Neutrophil (primary cell): ENCODE measurements around the gene RSPH9.
"Not testable (repeated sequence)": the region's sequence is repeated elsewhere in the genome, so short reads cannot be mapped to it uniquely, and the experiment has no call there.

Experiments
- H3K27ac ChIP-seq: fragments of 200-600 bp; sonication (generic); 2 replicates; pipeline ENCODE4 v1.5.1; 2016; ENCODE audit warnings: mild to moderate bottlenecking, moderate library complexity
- H3K27me3 ChIP-seq: fragments of 200-600 bp; sonication (generic); 2 replicates; pipeline ENCODE4 v1.6.0; 2016; ENCODE audit warnings: mild to moderate bottlenecking
- H3K36me3 ChIP-seq: fragments of 200-600 bp; sonication (generic); 2 replicates; pipeline ENCODE4 v1.5.1; 2017
- H3K4me1 ChIP-seq, 2 experiments: fragments of 200-600 bp in 1 of 2; sonication (generic) in 1 of 2; 1 replicate in 1 of 2; 2 replicates in 1 of 2; pipeline versions ENCODE4 v1.5.1 to v1.6.1; 2013 to 2016; ENCODE audit warnings: low read depth in 1 of 2, low read length in 1 of 2, mild to moderate bottlenecking in 1 of 2, moderate library complexity in 1 of 2; ENCODE audit not compliant: control insufficient read depth in 1 of 2, insufficient read depth in 1 of 2
- H3K4me3 ChIP-seq, 2 experiments: fragments of 200-600 bp in 1 of 2; sonication (generic) in 1 of 2; 1 replicate in 1 of 2; 2 replicates in 1 of 2; pipeline ENCODE4 v1.5.1; 2013 to 2016; ENCODE audit warnings: low read depth in 1 of 2, low read length in 1 of 2, mild to moderate bottlenecking in 1 of 2, moderate library complexity in 1 of 2
- H3K9me3 ChIP-seq: fragments of 200-600 bp; sonication (generic); 2 replicates; pipeline ENCODE4 v1.5.1; 2016
- TF ChIP-seq, protein P1 (sequence below): fragments of 200-600 bp; sonication (generic); IDR thresholded peaks from 2 replicates; pipeline ENCODE4 v1.5.1; 2016; ENCODE audit warnings: antibody characterized with exemption

The RSPH9 gene

DNA sequence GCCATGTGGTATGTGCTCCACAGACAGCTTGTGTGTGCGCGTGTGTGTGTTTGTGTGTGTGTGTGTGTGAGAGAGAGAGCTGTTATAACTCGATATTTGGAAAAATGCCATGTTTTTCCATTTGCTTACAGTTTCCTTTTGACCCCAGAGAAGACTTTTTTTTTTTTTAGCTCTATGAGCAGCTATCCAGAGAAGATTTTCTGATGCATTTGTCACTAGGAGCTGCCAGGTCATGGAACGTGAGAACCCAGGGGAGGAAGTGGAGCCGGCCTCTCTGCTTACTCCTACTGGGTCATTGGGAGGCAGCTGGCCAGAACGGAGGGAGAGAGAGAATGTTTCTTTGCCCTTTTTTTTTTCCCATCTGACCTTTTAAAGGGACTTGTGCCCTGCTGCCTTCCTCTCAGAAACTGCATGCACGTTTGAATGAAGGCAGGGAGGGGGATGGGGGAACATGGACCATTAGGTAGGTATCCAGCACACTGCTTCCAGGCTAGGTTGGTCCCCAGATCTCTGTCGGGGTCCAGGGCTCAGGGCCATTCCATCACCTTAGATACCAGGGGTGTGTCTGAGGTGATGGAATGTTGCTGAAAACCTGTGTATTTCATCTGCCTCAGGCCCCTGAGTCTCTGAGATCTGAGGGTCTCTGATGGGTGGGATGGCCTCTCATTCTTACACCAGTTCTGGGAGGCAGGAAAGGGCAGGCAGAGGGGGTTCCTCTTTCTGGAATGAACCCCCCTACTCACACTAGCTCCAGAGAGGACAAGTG is 53.9 kb downstream of the RSPH9 start:
- Histone ChIP-seq H3K4me1 (no peaks in the 10 kb centered on the region), H3K9me3 (no peaks in the 10 kb centered on the region), H3K27ac (no peak overlapping the region), H3K27me3 (peaks cover 32% of the 10 kb centered on the region), H3K36me3 (no peaks in the 10 kb centered on the region), H3K4me3 (no peak overlapping the region)
- TF ChIP-seq, protein P1, sequence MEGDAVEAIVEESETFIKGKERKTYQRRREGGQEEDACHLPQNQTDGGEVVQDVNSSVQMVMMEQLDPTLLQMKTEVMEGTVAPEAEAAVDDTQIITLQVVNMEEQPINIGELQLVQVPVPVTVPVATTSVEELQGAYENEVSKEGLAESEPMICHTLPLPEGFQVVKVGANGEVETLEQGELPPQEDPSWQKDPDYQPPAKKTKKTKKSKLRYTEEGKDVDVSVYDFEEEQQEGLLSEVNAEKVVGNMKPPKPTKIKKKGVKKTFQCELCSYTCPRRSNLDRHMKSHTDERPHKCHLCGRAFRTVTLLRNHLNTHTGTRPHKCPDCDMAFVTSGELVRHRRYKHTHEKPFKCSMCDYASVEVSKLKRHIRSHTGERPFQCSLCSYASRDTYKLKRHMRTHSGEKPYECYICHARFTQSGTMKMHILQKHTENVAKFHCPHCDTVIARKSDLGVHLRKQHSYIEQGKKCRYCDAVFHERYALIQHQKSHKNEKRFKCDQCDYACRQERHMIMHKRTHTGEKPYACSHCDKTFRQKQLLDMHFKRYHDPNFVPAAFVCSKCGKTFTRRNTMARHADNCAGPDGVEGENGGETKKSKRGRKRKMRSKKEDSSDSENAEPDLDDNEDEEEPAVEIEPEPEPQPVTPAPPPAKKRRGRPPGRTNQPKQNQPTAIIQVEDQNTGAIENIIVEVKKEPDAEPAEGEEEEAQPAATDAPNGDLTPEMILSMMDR, result no peak

DNA sequence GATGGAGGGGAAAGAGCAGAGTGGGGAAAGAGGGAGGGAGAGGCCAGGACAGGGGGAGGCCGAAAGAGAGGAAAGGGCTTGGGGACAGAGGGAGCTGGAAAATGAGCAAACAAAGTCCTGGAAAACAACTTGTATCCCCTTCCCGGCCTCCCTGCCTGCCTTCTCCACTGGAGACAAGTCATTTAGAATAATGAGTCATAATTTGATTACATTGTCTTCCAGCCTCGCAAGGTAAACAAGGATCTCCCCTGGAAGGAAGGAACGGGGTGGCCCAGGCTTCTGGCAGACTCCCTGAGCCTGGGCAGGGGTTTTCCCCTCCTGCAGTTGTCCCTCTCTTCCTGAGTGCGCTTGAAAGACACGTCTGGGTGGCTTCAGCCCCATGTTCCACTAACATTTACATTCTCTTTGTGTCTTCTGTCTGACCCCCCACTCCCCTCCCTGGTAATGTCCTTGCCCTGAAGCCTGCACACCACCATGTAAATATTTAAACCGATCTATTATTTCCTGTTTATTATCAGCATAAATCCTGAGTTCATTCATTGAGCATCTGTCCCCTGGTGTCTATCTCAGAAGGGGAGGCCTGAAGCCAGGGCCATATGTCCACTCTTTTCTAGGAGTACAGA is 54.8 kb downstream of the RSPH9 start:
- no peak overlapping the region for H3K4me3 ChIP-seq
- H3K36me3 ChIP-seq, result no peaks in the 10 kb centered on the region
- H3K9me3 ChIP-seq, result no peaks in the 10 kb centered on the region
- H3K4me1 ChIP-seq, result no peaks in the 10 kb centered on the region
- no peak overlapping the region for H3K27ac ChIP-seq
- peaks cover 37% of the 10 kb centered on the region for H3K27me3 ChIP-seq
- TF ChIP-seq, protein P1, result no peak

DNA sequence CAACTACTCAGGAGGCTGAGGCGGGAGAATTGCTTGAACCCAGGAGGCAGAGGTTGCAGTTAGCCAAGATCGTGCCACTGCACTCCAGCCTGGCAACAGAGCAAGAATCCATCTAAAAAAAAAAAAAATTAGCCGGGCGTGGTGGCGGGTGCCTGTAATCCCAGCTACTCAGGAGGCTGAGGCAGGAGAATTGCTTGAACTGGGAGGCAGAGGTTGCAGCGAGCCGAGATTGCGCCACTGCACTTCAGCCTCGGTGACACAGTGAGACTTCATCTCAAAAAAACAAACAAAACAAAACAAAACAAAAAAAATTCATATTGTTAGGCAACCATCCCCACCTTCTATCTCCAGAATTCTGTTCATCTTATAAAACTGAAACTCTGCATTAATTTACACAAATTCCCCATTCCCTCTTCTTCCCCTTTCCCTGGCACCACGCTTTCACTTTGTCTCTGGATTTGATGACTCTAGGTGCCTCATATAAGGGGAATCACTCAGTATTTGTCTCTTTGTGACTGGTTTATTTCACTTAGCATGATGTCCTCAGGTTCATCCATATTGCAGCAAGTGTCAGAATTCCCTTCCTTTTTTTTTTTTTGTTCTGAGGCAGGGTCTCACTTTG is 56.2 kb downstream of the RSPH9 start:
- H3K4me1 ChIP-seq, H3K9me3 ChIP-seq, H3K4me3 ChIP-seq, H3K27ac ChIP-seq, H3K36me3 ChIP-seq: not testable (repeated sequence)
- peaks cover 37% of the 10 kb centered on the region for H3K27me3 ChIP-seq

DNA sequence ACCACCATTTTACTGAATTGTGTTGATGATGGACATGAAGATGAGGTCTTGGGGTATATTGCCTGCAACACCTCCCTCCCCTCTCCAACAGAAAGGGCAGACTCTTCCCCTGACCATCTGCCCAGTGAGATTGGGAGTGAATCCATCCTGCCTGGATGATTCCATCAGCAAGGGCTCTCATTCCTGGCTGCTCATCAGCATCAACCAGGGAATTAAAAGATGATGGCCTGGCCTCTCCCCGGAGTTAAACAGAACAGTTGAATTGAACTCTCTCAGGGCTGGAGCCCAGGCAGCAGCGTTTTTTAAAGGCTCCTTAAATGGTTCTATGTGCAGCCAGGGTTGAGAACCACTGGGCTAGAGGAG is 57.3 kb downstream of the RSPH9 start:
- no peak overlapping the region for H3K27ac ChIP-seq
- H3K27me3 ChIP-seq, result peaks cover 37% of the 10 kb centered on the region
- TF ChIP-seq, protein P1, result no peak
- H3K4me3 ChIP-seq, result no peak overlapping the region
- no peaks in the 10 kb centered on the region for H3K9me3 ChIP-seq
- no peaks in the 10 kb centered on the region for H3K36me3 ChIP-seq
- peaks cover 6 to 11% of the 10 kb centered on the region in 2 experiments for H3K4me1 ChIP-seq

DNA sequence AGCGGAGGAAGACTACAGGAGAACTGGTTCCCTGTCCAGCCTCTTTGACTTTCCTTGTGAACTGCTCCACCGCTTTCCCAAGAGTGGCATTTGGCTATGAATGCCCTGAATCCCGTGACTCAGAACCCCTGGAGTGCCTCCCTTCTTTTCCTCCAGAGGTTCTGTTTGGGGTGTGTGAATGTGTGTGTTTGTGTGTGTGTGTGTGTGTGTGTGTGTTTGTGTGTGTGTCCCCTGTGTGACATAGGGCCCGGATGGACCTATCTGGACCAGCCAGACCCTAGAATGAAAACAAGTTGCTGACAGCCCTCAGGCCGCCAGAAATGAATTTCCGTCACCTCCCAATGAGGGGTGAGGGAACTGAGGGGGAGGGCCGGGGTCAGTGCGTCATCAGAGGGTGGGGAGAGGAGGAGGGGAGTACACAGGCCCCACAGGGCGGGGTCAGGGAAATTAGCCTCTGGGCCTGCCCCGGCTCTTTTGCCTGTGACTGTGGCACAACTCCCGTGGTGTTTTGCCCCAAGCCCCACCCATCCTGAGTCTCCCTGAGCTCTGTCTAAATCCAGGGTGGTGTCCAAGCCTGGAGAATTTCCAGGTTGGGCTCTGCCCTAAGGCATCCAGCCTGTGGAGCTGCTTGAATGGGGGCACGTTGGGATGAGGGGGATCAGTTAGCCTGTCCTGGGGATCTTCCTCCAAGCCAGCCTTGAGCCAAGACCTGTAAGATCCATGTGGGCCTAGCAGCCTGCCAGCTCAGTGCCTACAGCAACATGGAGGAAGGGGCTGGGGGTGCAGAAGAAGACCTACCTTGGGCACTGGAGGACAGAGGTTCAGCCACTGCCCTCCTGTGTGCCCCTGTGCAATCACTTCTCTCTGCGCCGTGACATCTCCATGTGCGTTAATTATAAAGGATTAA is 58.0 kb downstream of the RSPH9 start:
- Histone ChIP-seq H3K9me3 (no peaks in the 10 kb centered on the region), H3K27me3 (peaks cover 37% of the 10 kb centered on the region), H3K4me3 (no peak overlapping the region), H3K4me1 (peaks cover 6 to 11% of the 10 kb centered on the region in 2 experiments), H3K27ac (no peak overlapping the region), H3K36me3 (no peaks in the 10 kb centered on the region)
- TF ChIP-seq, protein P1, result no peak
